OCI-LY1 (cell line): ENCODE data around the gene ILF2.

ENCODE experiments used
- H2AFZ ChIP-seq: fragments of 200-600 bp; sonication (generic), shearing (Covaris generic); 2 replicates; pipeline ENCODE4 v1.6.0; 2014; ENCODE audit warnings: antibody characterized with exemption, mild to moderate bottlenecking, low read length
- H3F3A ChIP-seq: fragments of 200-600 bp; sonication (generic), shearing (Covaris generic); 2 replicates; pipeline ENCODE4 v1.6.0; 2014; ENCODE audit warnings: mild to moderate bottlenecking, antibody characterized with exemption, low read length, moderate library complexity; ENCODE audit not compliant: insufficient read depth
- H3K27ac ChIP-seq: fragments of 200-600 bp; sonication (generic); 2 replicates; pipeline ENCODE4 v1.5.1; 2014; ENCODE audit warnings: low read length, mixed run types, mild to moderate bottlenecking, low read depth; ENCODE audit not compliant: poor library complexity, severe bottlenecking
- H3K27me3 ChIP-seq: fragments of 200-600 bp; sonication (generic); 2 replicates; pipeline ENCODE4 v1.6.0; 2014; ENCODE audit warnings: antibody characterized with exemption, mild to moderate bottlenecking, low read length, moderate library complexity; ENCODE audit not compliant: insufficient read depth
- H3K36me3 ChIP-seq: fragments of 200-600 bp; sonication (generic); 2 replicates; pipeline ENCODE4 v1.6.1; 2014; ENCODE audit warnings: mild to moderate bottlenecking, antibody characterized with exemption, low read length, moderate library complexity, mixed read lengths; ENCODE audit not compliant: insufficient read depth
- H3K4me1 ChIP-seq: fragments of 200-600 bp; sonication (generic); 2 replicates; pipeline ENCODE4 v1.5.1; 2014; ENCODE audit warnings: mild to moderate bottlenecking, low read length, moderate library complexity; ENCODE audit not compliant: insufficient read depth, severe bottlenecking
- H3K4me2 ChIP-seq: fragments of 200-600 bp; sonication (generic), shearing (Covaris generic); 2 replicates; pipeline ENCODE4 v1.6.1; 2014; ENCODE audit warnings: low read length
- H3K4me3 ChIP-seq: fragments of 200-600 bp; sonication (generic); 2 replicates; pipeline ENCODE4 v1.5.1; 2014; ENCODE audit warnings: low read length, low read depth, mild to moderate bottlenecking, mixed read lengths; ENCODE audit not compliant: poor library complexity, severe bottlenecking
- H3K79me2 ChIP-seq: fragments of 200-600 bp; shearing (Covaris generic); 2 replicates; pipeline ENCODE4 v1.6.1; 2016; ENCODE audit warnings: mixed run types, low read length, mixed read lengths; ENCODE audit not compliant: insufficient read depth
- H3K9ac ChIP-seq: fragments of 200-600 bp; sonication (generic), shearing (Covaris generic); 2 replicates; pipeline ENCODE4 v1.6.1; 2014; ENCODE audit warnings: mild to moderate bottlenecking, low read length, mixed read lengths
- H3K9me2 ChIP-seq: fragments of 200-600 bp; sonication (generic), shearing (Covaris generic); 2 replicates; pipeline ENCODE4 v1.6.1; 2014; ENCODE audit warnings: low read depth, mild to moderate bottlenecking, low read length, mixed read lengths
- H3K9me3 ChIP-seq: fragments of 200-600 bp; shearing (Covaris generic); 2 replicates; pipeline ENCODE4 v1.6.1; 2014; ENCODE audit warnings: low read length, mixed read lengths
- H4K20me1 ChIP-seq: fragments of 200-600 bp; sonication (generic), shearing (Covaris generic); 2 replicates; pipeline ENCODE4 v1.6.0; 2016; ENCODE audit warnings: mild to moderate bottlenecking, low read length; ENCODE audit not compliant: insufficient read depth
- EZH2 ChIP-seq: fragments of 200-600 bp; sonication (generic), shearing (Covaris generic); IDR thresholded peaks from 2 replicates; pipeline ENCODE4 v1.8.0; 2017; ENCODE audit warnings: borderline replicate concordance, mixed run types, mild to moderate bottlenecking, antibody characterized with exemption, low read length, moderate library complexity, mixed read lengths
- TF ChIP-seq, protein P1 (sequence below): fragments of 200-600 bp; sonication (generic), shearing (Covaris generic); IDR thresholded peaks from 2 replicates; pipeline ENCODE4 v1.5.1; 2017; ENCODE audit warnings: mild to moderate bottlenecking, antibody characterized with exemption, low read length, moderate library complexity, mixed read lengths

Gene ILF2

GRCh38 chr1:153629343-153629665, 41.5 kb downstream of the ILF2 start:
- H3K9me2 ChIP-seq: no peaks in the 10 kb centered on the region
- TF ChIP-seq EZH2: no peak
- TF ChIP-seq, protein P1, sequence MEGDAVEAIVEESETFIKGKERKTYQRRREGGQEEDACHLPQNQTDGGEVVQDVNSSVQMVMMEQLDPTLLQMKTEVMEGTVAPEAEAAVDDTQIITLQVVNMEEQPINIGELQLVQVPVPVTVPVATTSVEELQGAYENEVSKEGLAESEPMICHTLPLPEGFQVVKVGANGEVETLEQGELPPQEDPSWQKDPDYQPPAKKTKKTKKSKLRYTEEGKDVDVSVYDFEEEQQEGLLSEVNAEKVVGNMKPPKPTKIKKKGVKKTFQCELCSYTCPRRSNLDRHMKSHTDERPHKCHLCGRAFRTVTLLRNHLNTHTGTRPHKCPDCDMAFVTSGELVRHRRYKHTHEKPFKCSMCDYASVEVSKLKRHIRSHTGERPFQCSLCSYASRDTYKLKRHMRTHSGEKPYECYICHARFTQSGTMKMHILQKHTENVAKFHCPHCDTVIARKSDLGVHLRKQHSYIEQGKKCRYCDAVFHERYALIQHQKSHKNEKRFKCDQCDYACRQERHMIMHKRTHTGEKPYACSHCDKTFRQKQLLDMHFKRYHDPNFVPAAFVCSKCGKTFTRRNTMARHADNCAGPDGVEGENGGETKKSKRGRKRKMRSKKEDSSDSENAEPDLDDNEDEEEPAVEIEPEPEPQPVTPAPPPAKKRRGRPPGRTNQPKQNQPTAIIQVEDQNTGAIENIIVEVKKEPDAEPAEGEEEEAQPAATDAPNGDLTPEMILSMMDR: no peak
- no peak overlapping the region for H3K4me3 ChIP-seq
- H3F3A ChIP-seq: no peaks in the 10 kb centered on the region
- 0 out of 2 replicates have a peak, but pooled peaks cover 3% of the 10 kb centered on the region for H3K36me3 ChIP-seq
- H3K9me3 ChIP-seq: no peaks in the 10 kb centered on the region
- peaks cover 19% of the 10 kb centered on the region for H3K4me1 ChIP-seq
- H4K20me1 ChIP-seq: no peaks in the 10 kb centered on the region
- no peak overlapping the region for H2AFZ ChIP-seq
- H3K27ac ChIP-seq: no peak overlapping the region
- no peaks in the 10 kb centered on the region for H3K27me3 ChIP-seq
- no peak overlapping the region for H3K9ac ChIP-seq
- H3K4me2 ChIP-seq: no peak overlapping the region
- no peaks in the 10 kb centered on the region for H3K79me2 ChIP-seq

- no peak overlapping the region for H2AFZ ChIP-seq
- no peak overlapping the region for H3K9ac ChIP-seq
- peaks cover 19% of the 10 kb centered on the region for H3K4me1 ChIP-seq
- H3K4me3 ChIP-seq: no peak overlapping the region
- H3F3A ChIP-seq: no peaks in the 10 kb centered on the region
- no peaks in the 10 kb centered on the region for H3K79me2 ChIP-seq
- no peaks in the 10 kb centered on the region for H3K9me2 ChIP-seq
- H3K36me3 ChIP-seq: 0 out of 2 replicates have a peak, but pooled peaks cover 3% of the 10 kb centered on the region
- no peaks in the 10 kb centered on the region for H4K20me1 ChIP-seq
- no peaks in the 10 kb centered on the region for H3K27me3 ChIP-seq
- H3K27ac ChIP-seq: no peak overlapping the region
- no peak overlapping the region for H3K4me2 ChIP-seq
- TF ChIP-seq EZH2: no peak
- TF ChIP-seq, protein P1: no peak
- H3K9me3 ChIP-seq: no peaks in the 10 kb centered on the region
Measured at GRCh38 chr1:153628638-153629342, 42.0 kb downstream of the ILF2 start.

GRCh38 chr1:153627715-153628626, 42.8 kb downstream of the ILF2 start, which contains the start of gene S100A1:
TSS of gene S100A1 (plus strand) at chr1:153628434. CDS start at chr1:153630522, 2,088 bp downstream.
- H3K4me2 ChIP-seq: peak within 1 kb of the TSS; percentile 45
- H3K9me3 ChIP-seq: no peaks in the 10 kb centered on the region
- no peak within 1 kb of the TSS for H3K27ac ChIP-seq
- H3K4me1 ChIP-seq: peaks cover 18% of the 10 kb centered on the region
- H2AFZ ChIP-seq: no peak within 1 kb of the TSS
- 0 out of 2 replicates have a peak, but pooled peaks cover 3% of the 10 kb centered on the region for H3K36me3 ChIP-seq
- peak within 1 kb of the TSS; percentile 40 for H3K4me3 ChIP-seq
- H3K9me2 ChIP-seq: no peaks in the 10 kb centered on the region
- no peaks in the 10 kb centered on the region for H3K27me3 ChIP-seq
- no peaks in the 10 kb centered on the region for H3F3A ChIP-seq
- H3K9ac ChIP-seq: peak within 1 kb of the TSS; percentile 46; the same call in 1 of the 2 replicates
- no peak for TF ChIP-seq EZH2
- H3K79me2 ChIP-seq: no peaks in the 10 kb centered on the region
- no peaks in the 10 kb centered on the region for H4K20me1 ChIP-seq
